OCI-LY7 (cell line): ENCODE results near the gene ZNF280D.

Experiments used
- CTCF ChIP-seq: fragments of 200-600 bp; sonication (generic); conservative IDR thresholded peaks from 2 replicates; pipeline ENCODE4 v1.5.1; 2014; ENCODE audit warnings: mild to moderate bottlenecking, antibody characterized with exemption, low read length, moderate library complexity, mixed read lengths
- EZH2phosphoT487 ChIP-seq: fragments of 200-600 bp; sonication (generic); IDR thresholded peaks from 2 replicates; pipeline ENCODE4 v1.6.1; 2018; ENCODE audit warnings: low read depth, borderline replicate concordance, mild to moderate bottlenecking, mixed run types, antibody characterized with exemption, low read length, moderate library complexity, mixed read lengths

GRCh38 chr15:56690733-56691132 lies 42.6 kb downstream of the ZNF280D start:
- TF ChIP-seq CTCF (no peak), EZH2phosphoT487 (no peak)
